Raji (cell line): Measurements from ENCODE around the gene MYL4.

Source experiments
- POLR2A ChIP-seq: IDR thresholded peaks from 2 replicates; pipeline ENCODE4 v1.6.1; 2011; ENCODE audit warnings: low read depth, low read length, control low read depth; ENCODE audit not compliant: insufficient read depth

The MYL4 gene

GRCh38 chr17:47190243-47190642, 18.9 kb upstream of the MYL4 start:
- no peak for TF ChIP-seq POLR2A

GRCh38 chr17:47190770-47191169, 18.4 kb upstream of the MYL4 start:
- no peak for TF ChIP-seq POLR2A

- no peak for TF ChIP-seq POLR2A
These were observed 16.6 kb upstream of the MYL4 start for GRCh38 chr17:47192554-47192953.

- TF ChIP-seq POLR2A, result no peak
These were observed 15.1 kb upstream of the MYL4 start for GRCh38 chr17:47193931-47194511.

GRCh38 chr17:47197821-47198220, 11.3 kb upstream of the MYL4 start:
- no peak for TF ChIP-seq POLR2A

GRCh38 chr17:47199627-47200324, 9.4 kb upstream of the MYL4 start:
- 0 out of 2 replicates have a peak, but pooled peaks have one; percentile 24 for TF ChIP-seq POLR2A

GRCh38 chr17:47200325-47200664, 8.9 kb upstream of the MYL4 start:
- no peak for TF ChIP-seq POLR2A

GRCh38 chr17:47201166-47201565, 8.0 kb upstream of the MYL4 start:
- no peak for TF ChIP-seq POLR2A

GRCh38 chr17:47203984-47204721, 5.0 kb upstream of the MYL4 start:
- TF ChIP-seq POLR2A, result peak; percentile 45; the same call in 1 of the 2 replicates

- TF ChIP-seq POLR2A, result peak; percentile 79
These were observed 4.3 kb upstream of the MYL4 start for GRCh38 chr17:47204722-47205418.

GRCh38 chr17:47205419-47205963, 3.7 kb upstream of the MYL4 start:
- TF ChIP-seq POLR2A, result no peak; the same call in 1 of the 2 replicates

- TF ChIP-seq POLR2A, result no peak
These were observed 1.7 kb upstream of the MYL4 start for GRCh38 chr17:47207143-47208067.

- TF ChIP-seq POLR2A, result no peak
These were observed 351 bp downstream of the MYL4 start for GRCh38 chr17:47209499-47209898.

GRCh38 chr17:47210105-47210504, 957 bp downstream of the MYL4 start:
- no peak for TF ChIP-seq POLR2A

- TF ChIP-seq POLR2A, result no peak
These were observed 1.6 kb downstream of the MYL4 start for GRCh38 chr17:47210779-47211178.

GRCh38 chr17:47212458-47212857, 3.3 kb downstream of the MYL4 start:
- no peak for TF ChIP-seq POLR2A
